H9 (cell line): ENCODE measurements around the gene PPIF. TPM values are rescaled to one million over a fixed set of nuclear protein-coding genes. Genes with fewer than 3 reads are reported as not detected.

Experiments
- DNase-seq: peaks from one replicate; pipeline ENCODE4 v3.0.0-alpha.2; 2017
- H2AFZ ChIP-seq: one replicate; pipeline ENCODE4 v1.6.1; 2013; ENCODE audit warnings: mild to moderate bottlenecking, low read length, control low read depth, moderate library complexity
- H2AK5ac ChIP-seq: 2 replicates; pipeline ENCODE4 v1.6.1; 2013; ENCODE audit warnings: low read length, control low read depth, mixed read lengths; ENCODE audit not compliant: insufficient read length
- H2BK120ac ChIP-seq: one replicate; pipeline ENCODE4 v1.6.1; 2013; ENCODE audit warnings: low read depth, mild to moderate bottlenecking, low read length, control low read depth, inconsistent platforms; ENCODE audit not compliant: poor library complexity, severe bottlenecking
- H2BK12ac ChIP-seq: 2 replicates; pipeline ENCODE4 v1.6.1; 2013; ENCODE audit warnings: low read length, control low read depth, mixed read lengths, low read depth; ENCODE audit not compliant: insufficient read length
- H2BK15ac ChIP-seq: 2 replicates; pipeline ENCODE4 v1.6.1; 2013; ENCODE audit warnings: low read depth, low read length, control low read depth
- H2BK20ac ChIP-seq: one replicate; pipeline ENCODE4 v1.6.1; 2013; ENCODE audit warnings: low read depth, mild to moderate bottlenecking, low read length, control low read depth, inconsistent platforms; ENCODE audit not compliant: poor library complexity, severe bottlenecking
- H2BK5ac ChIP-seq: 2 replicates; pipeline ENCODE4 v1.6.1; 2013; ENCODE audit warnings: low read length, control low read depth, mixed read lengths; ENCODE audit not compliant: insufficient read length
- H3K14ac ChIP-seq: 2 replicates; pipeline ENCODE4 v1.6.1; 2013; ENCODE audit warnings: low read length, control low read depth; ENCODE audit not compliant: insufficient read depth
- H3K18ac ChIP-seq: 2 replicates; pipeline ENCODE4 v1.6.1; 2013; ENCODE audit warnings: low read depth, mild to moderate bottlenecking, mixed read lengths, low read length, control low read depth; ENCODE audit not compliant: insufficient read length
- H3K23ac ChIP-seq: 2 replicates; pipeline ENCODE4 v1.6.1; 2013; ENCODE audit warnings: low read length, control low read depth, mixed read lengths, low read depth; ENCODE audit not compliant: insufficient read length
- H3K23me2 ChIP-seq: 2 replicates; pipeline ENCODE4 v1.6.1; 2013; ENCODE audit warnings: low read depth, mild to moderate bottlenecking, mixed read lengths, low read length, control low read depth; ENCODE audit not compliant: insufficient read length, poor library complexity, severe bottlenecking
- H3K27ac ChIP-seq: 2 replicates; pipeline ENCODE4 v1.5.1; 2013; ENCODE audit warnings: low read length, control low read depth, mixed read lengths, low read depth; ENCODE audit not compliant: insufficient read length
- H3K27me3 ChIP-seq: 2 replicates; pipeline ENCODE4 v1.6.1; 2013; ENCODE audit warnings: low read length, control low read depth, inconsistent platforms; ENCODE audit not compliant: insufficient read depth
- H3K4ac ChIP-seq: 2 replicates; pipeline ENCODE4 v1.6.1; 2013; ENCODE audit warnings: low read depth, mild to moderate bottlenecking, control low read depth, inconsistent platforms, low read length, moderate library complexity
- H3K4me1 ChIP-seq: 2 replicates; pipeline ENCODE4 v1.6.1; 2013; ENCODE audit warnings: low read length, control low read depth, inconsistent platforms; ENCODE audit not compliant: insufficient read depth
- H3K4me2 ChIP-seq: 2 replicates; pipeline ENCODE4 v1.6.1; 2013; ENCODE audit warnings: low read length, control low read depth, mixed read lengths; ENCODE audit not compliant: insufficient read length, insufficient read depth
- H3K56ac ChIP-seq: 2 replicates; pipeline ENCODE4 v1.6.1; 2013; ENCODE audit warnings: low read depth, mild to moderate bottlenecking, mixed read lengths, low read length, control low read depth; ENCODE audit not compliant: insufficient read length
- H3K79me1 ChIP-seq: 2 replicates; pipeline ENCODE4 v1.6.1; 2013; ENCODE audit warnings: low read depth, mild to moderate bottlenecking, moderate library complexity, low read length, control low read depth, inconsistent platforms; ENCODE audit not compliant: insufficient read depth, poor library complexity, severe bottlenecking
- H3K79me2 ChIP-seq: 2 replicates; pipeline ENCODE4 v1.6.1; 2013; ENCODE audit warnings: low read length, control low read depth, inconsistent platforms; ENCODE audit not compliant: insufficient read depth
- H3K9ac ChIP-seq: 2 replicates; pipeline ENCODE4 v1.6.1; 2013; ENCODE audit warnings: low read length, control low read depth, mixed read lengths; ENCODE audit not compliant: insufficient read length; ENCODE audit errors: extremely low read depth
- H3K9me3 ChIP-seq: one replicate; pipeline ENCODE4 v1.6.1; 2013; ENCODE audit warnings: low read depth, low read length, inconsistent platforms; ENCODE audit not compliant: control insufficient read depth
- H3T11ph ChIP-seq: one replicate; pipeline ENCODE4 v1.6.1; 2013; ENCODE audit warnings: mild to moderate bottlenecking, low read length, control low read depth, inconsistent platforms
- H4K20me1 ChIP-seq: one replicate; pipeline ENCODE4 v1.6.1; 2013; ENCODE audit not compliant: control insufficient read depth, insufficient read length, insufficient read depth
- H4K5ac ChIP-seq: 2 replicates; pipeline ENCODE4 v1.6.1; 2013; ENCODE audit warnings: low read depth, mild to moderate bottlenecking, mixed read lengths, low read length, control low read depth; ENCODE audit not compliant: insufficient read length
- H4K8ac ChIP-seq: replicated peaks from 2 replicates; pipeline ENCODE4 v1.6.1; 2013; ENCODE audit warnings: low read length, control low read depth, mixed read lengths, low read depth; ENCODE audit not compliant: insufficient read length
- H4K91ac ChIP-seq: 2 replicates; pipeline ENCODE4 v1.6.1; 2013; ENCODE audit warnings: low read depth, mild to moderate bottlenecking, moderate library complexity, mixed read lengths, low read length, control low read depth; ENCODE audit not compliant: insufficient read length
- H3K27ac Mint-ChIP-seq, 3 experiments: 2 replicates in 2 of 3; 3 replicates in 1 of 3; pipeline ENCODE4 v1.8.0; 2020 to 2021; ENCODE audit warnings: mixed read lengths in 3 of 3, mild to moderate bottlenecking in 1 of 3, moderate library complexity in 1 of 3
- H3K27me3 Mint-ChIP-seq: 2 replicates; pipeline ENCODE4 v1.8.0; 2021; ENCODE audit warnings: low read depth, mild to moderate bottlenecking, moderate library complexity, mixed read lengths
- H3K36me3 Mint-ChIP-seq, 3 experiments: 2 replicates in 2 of 3; 3 replicates in 1 of 3; pipeline ENCODE4 v1.8.0; 2020 to 2021; ENCODE audit warnings: low read depth in 3 of 3, mixed read lengths in 3 of 3; ENCODE audit not compliant: insufficient read depth in 1 of 3
- H3K4me1 Mint-ChIP-seq, 2 experiments: 2 replicates each; pipeline ENCODE4 v1.8.0; 2020; ENCODE audit warnings: mixed read lengths in 2 of 2
- H3K4me3 Mint-ChIP-seq, 2 experiments: 2 replicates in 1 of 2; 3 replicates in 1 of 2; pipeline ENCODE4 v1.8.0; 2020 to 2021; ENCODE audit warnings: mild to moderate bottlenecking in 2 of 2, mixed read lengths in 2 of 2, moderate library complexity in 1 of 2
- H3K9me3 Mint-ChIP-seq, 2 experiments: 2 replicates in 1 of 2; 3 replicates in 1 of 2; pipeline ENCODE4 v1.8.0; 2020; ENCODE audit warnings: mild to moderate bottlenecking in 2 of 2, mixed read lengths in 2 of 2, moderate library complexity in 1 of 2
- CTCF ChIP-seq: fragments of 200-600 bp; sonication (generic); conservative IDR thresholded peaks from 3 replicates; pipeline ENCODE4 v1.8.0; 2021; ENCODE audit warnings: antibody characterized with exemption, mild to moderate bottlenecking
- WGBS: extraction: QIAGEN DNeasy Blood & Tissue Kit; methylation state at CpG from one replicate; pipeline ENCODE4 v1.1.7; 2013; ENCODE audit warnings: missing lambda C conversion rate, low lambda C conversion rate, mixed read lengths; ENCODE audit not compliant: insufficient read length; ENCODE audit errors: extremely low coverage; 5-methylcytosine and 5-hydroxymethylcytosine counted together
- total RNA-seq: library from RNA; stranded (reverse); gene quantifications from 2 replicates; pipeline ENCODE4 v1.2.1, GENCODE V29; 2021

PPIF gene
- total RNA-seq, 1 experiment from 2014 or later = 79.7 TPM

GRCh38 chr10:79328737-79329504 lies 18.3 kb upstream of the PPIF start:
- H3K27me3 Mint-ChIP-seq = peaks cover 9% of the 10 kb centered on the region
- no peak for TF ChIP-seq CTCF
- Histone ChIP-seq H2BK5ac (no peak overlapping the region), H3K79me1 (no peaks in the 10 kb centered on the region), H3K23ac (no peak overlapping the region), H2BK20ac (no peak overlapping the region), H2BK12ac (no peak overlapping the region), H3K4me1 (no peaks in the 10 kb centered on the region), H3K23me2 (no peaks in the 10 kb centered on the region), H3K27me3 (no peaks in the 10 kb centered on the region), H3K56ac (no peak overlapping the region), H4K5ac (no peak overlapping the region), H2AFZ (no peak overlapping the region), H3K4ac (no peak overlapping the region), H2BK15ac (no peak overlapping the region), H3K9me3 (no peaks in the 10 kb centered on the region), H4K91ac (no peak overlapping the region), H3K27ac (no peak overlapping the region), H3K4me2 (no peak overlapping the region), H2AK5ac (no peak overlapping the region), H3K9ac (no peak overlapping the region), H3K14ac (no peak overlapping the region; the same call in 1 of the 2 replicates), H2BK120ac (no peak overlapping the region), H3K18ac (no peak overlapping the region), H3T11ph (no peak overlapping the region), H3K79me2 (no peaks in the 10 kb centered on the region), H4K20me1 (no peaks in the 10 kb centered on the region), H4K8ac (no peak overlapping the region)
- H3K4me3 Mint-ChIP-seq = no peak overlapping the region
- DNase-seq = no peak
- H3K4me1 Mint-ChIP-seq = no peaks in the 10 kb centered on the region
- no CpG with 5 or more reads among the region's 14 CpGs for WGBS
- H3K9me3 Mint-ChIP-seq = peaks cover 6 to 7% of the 10 kb centered on the region in 2 experiments; a peak in 4 of 5 replicates
- H3K36me3 Mint-ChIP-seq = peaks cover 0 to 3% (median 0%) of the 10 kb centered on the region in 3 experiments; a peak in 3 of 7 replicates
- H3K27ac Mint-ChIP-seq = no peak overlapping the region
